GM12872 (cell line): ENCODE results near the gene ADH7.

Source experiments
- CTCF ChIP-seq: IDR thresholded peaks from 3 replicates; pipeline ENCODE4 v1.5.1; 2011; ENCODE audit warnings: low read depth, mild to moderate bottlenecking, low read length, moderate library complexity; ENCODE audit not compliant: insufficient read depth

ADH7 gene

GRCh38 chr4:99403380-99404184, 31.6 kb downstream of the ADH7 start:
- no peak for TF ChIP-seq CTCF

- TF ChIP-seq CTCF: peak; percentile 45; the same call in 2 of the 3 replicates
Measured at GRCh38 chr4:99402765-99403164, 32.4 kb downstream of the ADH7 start.

GRCh38 chr4:99400831-99401230, 34.3 kb downstream of the ADH7 start:
- TF ChIP-seq CTCF: no peak

GRCh38 chr4:99399017-99399416, 36.1 kb downstream of the ADH7 start:
- TF ChIP-seq CTCF: no peak

- no peak for TF ChIP-seq CTCF
Measured at GRCh38 chr4:99395595-99396364, 39.4 kb downstream of the ADH7 start.

- no peak for TF ChIP-seq CTCF
Measured at GRCh38 chr4:99394896-99395295, 40.2 kb downstream of the ADH7 start.

- TF ChIP-seq CTCF: no peak
Measured at GRCh38 chr4:99390055-99390454, 45.1 kb downstream of the ADH7 start.
